Measurements from ENCODE around the gene C5orf63. TPM values are rescaled to one million over a fixed set of nuclear protein-coding genes. Genes with fewer than 3 reads are reported as not detected.
"Not testable (repeated sequence)": the region's sequence is repeated elsewhere in the genome, so short reads cannot be mapped to it uniquely, and the experiment has no call there.

C5orf63 gene
- total RNA-seq, 2 donors from 2014 or later = 5.2 to 5.6 TPM

DNA sequence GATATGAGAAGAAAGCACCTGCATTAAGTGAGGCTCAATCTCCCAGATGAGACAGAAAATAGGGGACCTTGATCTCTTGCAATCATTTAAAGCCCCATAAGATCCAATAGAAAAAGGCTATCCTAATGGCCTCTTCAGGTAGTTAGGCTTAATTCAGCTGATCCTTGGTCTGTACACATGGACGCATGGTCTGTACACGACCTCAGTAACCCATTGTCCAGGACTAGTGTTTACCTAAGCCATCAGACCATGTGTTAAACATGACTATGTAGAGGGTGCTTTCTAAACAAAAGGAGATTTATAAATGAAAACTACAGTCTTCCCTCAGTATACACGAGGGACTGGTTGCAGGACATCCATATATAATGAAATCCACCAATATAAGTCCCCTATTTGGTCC, 50.5 kb downstream of the C5orf63 start:
- H3K9me3 ChIP-seq (ENCODE audit: control insufficient read depth, low read length, poor library complexity, severe bottlenecking) = no peaks in the 10 kb centered on the region
- no peak for DNase-seq
- Mint-ChIP-seq H3K4me3 (no peak overlapping the region), H3K27ac (no peak overlapping the region), H3K27me3 (no peaks in the 10 kb centered on the region), H3K4me1 (peaks cover 11% of the 10 kb centered on the region), H3K36me3 (ENCODE audit: low read depth) (peaks cover 2% of the 10 kb centered on the region)
- no peak for ATAC-seq

DNA sequence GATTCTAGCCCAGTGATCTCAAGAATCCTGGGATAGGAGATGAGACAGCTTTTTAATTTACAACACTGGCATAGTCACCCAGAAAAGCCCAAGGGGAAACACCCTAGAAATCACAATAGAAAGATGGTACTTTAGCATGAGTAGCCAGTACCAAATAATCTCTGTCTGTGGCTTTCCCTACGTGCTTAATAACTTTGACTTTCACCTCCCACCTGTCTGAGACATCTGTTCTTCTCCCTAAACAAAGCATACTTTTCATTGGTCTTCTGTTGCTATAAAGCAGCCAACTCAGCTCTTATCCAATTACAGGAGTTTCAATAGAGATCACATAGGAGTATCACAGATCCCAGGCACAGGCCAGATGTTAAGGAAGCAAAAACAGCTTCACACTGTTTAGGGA, 53.4 kb downstream of the C5orf63 start:
- DNase-seq (no peak), ATAC-seq (no peak)
- Mint-ChIP-seq H3K27ac (no peak overlapping the region), H3K4me3 (no peak overlapping the region), H3K36me3 (ENCODE audit: low read depth) (peaks cover 2% of the 10 kb centered on the region), H3K27me3 (no peaks in the 10 kb centered on the region), H3K4me1 (peaks cover 12% of the 10 kb centered on the region)
- H3K9me3 ChIP-seq (ENCODE audit: control insufficient read depth, low read length, poor library complexity, severe bottlenecking) = no peaks in the 10 kb centered on the region

DNA sequence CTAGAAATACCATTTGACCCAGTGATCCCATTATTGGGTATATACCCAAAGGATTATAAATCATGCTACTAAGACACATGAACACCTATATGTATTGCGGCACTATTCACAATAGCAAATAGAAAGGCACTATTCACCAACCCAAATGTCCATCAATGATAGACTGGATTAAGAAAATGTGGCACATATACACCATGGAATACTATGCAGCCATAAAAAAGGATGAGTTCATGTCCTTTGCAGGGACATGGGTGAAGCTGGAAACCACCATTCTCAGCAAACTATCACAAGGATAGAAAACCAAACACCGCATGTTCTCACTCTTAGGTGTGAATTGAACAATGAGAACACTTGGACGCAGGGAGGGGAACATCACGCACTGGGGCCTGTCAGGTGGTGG, 56.6 kb downstream of the C5orf63 start:
- not testable (repeated sequence) for H3K36me3 Mint-ChIP-seq (ENCODE audit: low read depth); DNase-seq; ATAC-seq; H3K27ac Mint-ChIP-seq; H3K9me3 ChIP-seq (ENCODE audit: control insufficient read depth, low read length, poor library complexity, severe bottlenecking); H3K4me3 Mint-ChIP-seq
- Mint-ChIP-seq H3K4me1 (peaks cover 19% of the 10 kb centered on the region), H3K27me3 (peaks cover 11% of the 10 kb centered on the region)

DNA sequence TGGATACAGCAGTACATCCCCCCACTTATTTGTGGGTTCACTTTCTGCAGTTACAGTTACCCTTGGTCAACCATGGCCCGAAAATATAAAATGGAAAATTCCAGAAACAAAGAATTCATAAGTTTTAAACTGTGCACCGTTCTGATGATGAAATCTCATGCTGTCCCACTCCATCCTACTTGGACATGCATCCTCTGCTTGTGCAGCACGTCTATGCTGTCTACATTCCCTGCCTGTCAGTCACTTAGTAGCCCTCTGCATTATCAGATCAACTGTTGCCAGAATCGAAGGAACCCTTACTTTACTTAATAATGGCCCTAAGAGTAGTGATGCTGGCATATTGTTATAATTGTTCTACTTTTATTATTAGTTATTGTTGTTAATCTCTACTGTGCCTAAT, 57.6 kb downstream of the C5orf63 start:
- no peak for ATAC-seq
- H3K27ac Mint-ChIP-seq = no peak overlapping the region
- H3K9me3 ChIP-seq (ENCODE audit: control insufficient read depth, low read length, poor library complexity, severe bottlenecking) = no peaks in the 10 kb centered on the region
- H3K27me3 Mint-ChIP-seq = peaks cover 11% of the 10 kb centered on the region
- H3K4me3 Mint-ChIP-seq = no peak overlapping the region
- H3K4me1 Mint-ChIP-seq = peaks cover 19% of the 10 kb centered on the region
- no peaks in the 10 kb centered on the region for H3K36me3 Mint-ChIP-seq (ENCODE audit: low read depth)
- no peak for DNase-seq

DNA sequence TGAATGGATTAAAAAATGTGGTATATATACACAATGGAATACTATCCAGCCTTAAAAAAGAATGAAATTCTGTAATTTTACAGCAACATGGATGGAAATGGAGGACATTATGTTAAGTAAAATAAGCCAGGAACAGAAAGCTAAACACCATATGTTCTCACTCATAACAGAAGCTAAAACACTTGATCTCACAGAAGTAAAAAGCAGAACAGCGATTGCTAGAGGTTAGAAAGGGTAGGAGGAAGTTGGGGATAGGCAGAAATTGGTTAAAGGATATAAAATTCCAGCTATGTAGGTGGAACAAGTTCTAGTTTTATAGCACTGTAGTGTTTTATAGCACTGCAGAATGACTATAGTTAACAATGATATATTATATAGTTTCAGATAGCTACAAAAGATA, 58.7 kb downstream of the C5orf63 start:
- Mint-ChIP-seq H3K27ac (peak overlapping the region; percentile 8), H3K4me1 (peaks cover 19% of the 10 kb centered on the region), H3K27me3 (peaks cover 11% of the 10 kb centered on the region), H3K4me3 (peak overlapping the region; percentile 9), H3K36me3 (ENCODE audit: low read depth) (no peaks in the 10 kb centered on the region)
- no peak for ATAC-seq
- H3K9me3 ChIP-seq (ENCODE audit: control insufficient read depth, low read length, poor library complexity, severe bottlenecking) = no peaks in the 10 kb centered on the region
- DNase-seq = no peak

DNA sequence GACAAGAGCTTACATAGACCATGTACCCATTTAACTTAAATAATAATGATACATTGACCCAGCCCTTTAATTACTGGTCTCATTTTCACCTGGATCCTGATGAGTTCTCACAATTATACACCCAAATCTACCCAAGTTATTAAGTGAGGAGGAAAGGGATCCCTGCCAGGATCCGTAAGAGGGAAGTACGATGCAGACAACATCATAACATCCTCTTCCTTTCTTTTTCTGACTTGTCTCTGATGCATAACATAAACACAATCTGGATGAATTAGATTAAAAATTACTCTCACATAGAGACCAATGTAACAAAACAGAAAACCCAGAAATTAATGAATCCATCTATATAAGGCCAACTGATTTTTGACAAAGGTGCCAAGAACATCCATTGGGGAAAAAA, 59.9 kb downstream of the C5orf63 start:
- DNase-seq = no peak

DNA sequence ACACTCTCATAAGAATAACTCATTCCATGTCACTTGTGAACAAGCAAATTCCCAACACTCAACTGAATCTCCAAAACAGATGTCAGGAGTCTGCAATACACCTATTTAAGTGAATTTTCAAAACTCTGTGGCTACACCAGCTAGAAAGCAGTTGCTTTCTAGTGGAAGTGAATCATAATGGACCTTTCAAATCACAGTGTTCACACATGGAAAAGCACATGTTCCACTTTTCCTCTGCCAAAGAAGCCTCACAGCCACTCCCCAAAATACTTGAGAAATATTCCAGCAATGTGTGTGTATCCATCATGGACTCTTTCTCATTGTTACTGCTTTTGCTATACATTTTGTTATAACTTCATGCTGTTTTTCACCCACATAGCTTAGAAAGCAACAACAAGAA, 60.4 kb downstream of the C5orf63 start:
- Mint-ChIP-seq H3K27ac (peak overlapping the region; percentile 8), H3K36me3 (ENCODE audit: low read depth) (no peaks in the 10 kb centered on the region), H3K4me3 (no peak overlapping the region), H3K27me3 (peaks cover 11% of the 10 kb centered on the region), H3K4me1 (peaks cover 20% of the 10 kb centered on the region)
- ATAC-seq (no peak), DNase-seq (no peak)
- H3K9me3 ChIP-seq (ENCODE audit: control insufficient read depth, low read length, poor library complexity, severe bottlenecking) = no peaks in the 10 kb centered on the region

More for the DNA sequence above, 59.9 kb downstream of the C5orf63 start:
- Mint-ChIP-seq H3K27me3 (peaks cover 11% of the 10 kb centered on the region), H3K4me3 (peak overlapping the region; percentile 21), H3K4me1 (peaks cover 20% of the 10 kb centered on the region), H3K27ac (peak overlapping the region; percentile 8), H3K36me3 (ENCODE audit: low read depth) (no peaks in the 10 kb centered on the region)
- H3K9me3 ChIP-seq (ENCODE audit: control insufficient read depth, low read length, poor library complexity, severe bottlenecking) = no peaks in the 10 kb centered on the region
- no peak for ATAC-seq

DNA sequence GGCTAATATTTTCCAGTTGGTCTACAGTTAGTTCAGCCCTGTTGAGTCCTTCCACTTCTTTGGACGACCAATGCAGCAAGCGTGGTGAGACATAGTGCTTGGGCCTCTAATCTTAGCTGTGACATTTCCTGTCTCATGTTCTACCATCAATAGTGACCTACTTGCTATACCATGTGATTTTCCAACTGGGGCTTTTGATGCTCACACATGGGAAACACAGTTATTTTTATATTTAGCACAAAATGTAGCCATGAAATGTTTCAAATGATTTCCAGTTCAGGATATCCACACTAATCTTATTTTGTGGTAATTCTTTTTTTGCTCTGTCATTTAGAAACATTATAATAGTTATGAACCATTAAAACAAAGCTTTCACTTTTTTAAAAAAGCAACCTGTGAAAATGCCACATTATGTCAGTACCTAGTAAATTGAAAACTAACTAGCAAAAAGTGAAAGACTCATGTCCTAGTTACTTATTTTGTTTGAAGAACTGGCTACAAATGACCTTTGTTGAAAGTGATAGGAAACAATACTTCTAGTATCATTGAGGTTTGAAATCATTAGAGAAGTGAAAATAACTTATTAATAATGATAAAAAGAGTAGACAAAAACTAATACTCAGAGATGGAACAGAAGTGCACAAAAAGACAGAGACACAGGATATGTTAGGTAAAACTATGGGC, 61.2 kb downstream of the C5orf63 start:
- Mint-ChIP-seq H3K4me3 (no peak overlapping the region), H3K4me1 (peaks cover 20% of the 10 kb centered on the region), H3K27me3 (peaks cover 11% of the 10 kb centered on the region), H3K27ac (peak overlapping the region; percentile 8), H3K36me3 (ENCODE audit: low read depth) (no peaks in the 10 kb centered on the region)
- no peaks in the 10 kb centered on the region for H3K9me3 ChIP-seq (ENCODE audit: control insufficient read depth, low read length, poor library complexity, severe bottlenecking)
- ATAC-seq = peak; percentile 74
- DNase-seq = no peak

DNA sequence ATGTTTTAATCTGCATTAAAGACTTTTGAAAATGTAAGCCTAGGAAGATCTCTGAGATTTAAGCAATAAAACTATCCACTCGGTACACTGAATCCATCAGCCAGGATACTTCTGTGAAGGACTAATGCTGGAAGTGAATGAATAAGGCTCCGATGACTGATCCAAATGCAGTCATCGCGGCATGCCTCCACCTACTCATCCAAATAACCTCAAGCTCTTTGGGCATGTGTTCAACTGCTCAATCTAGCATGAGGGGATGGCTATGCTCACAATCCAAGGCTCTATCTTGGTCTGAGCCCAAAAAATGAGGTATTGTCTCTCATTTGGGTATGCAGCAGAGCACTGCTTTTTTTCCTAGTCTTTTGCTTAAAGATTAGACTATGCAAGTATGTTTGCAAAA, 62.1 kb downstream of the C5orf63 start:
- no peak overlapping the region for H3K4me3 Mint-ChIP-seq
- peaks cover 20% of the 10 kb centered on the region for H3K4me1 Mint-ChIP-seq
- ATAC-seq = no peak

DNA sequence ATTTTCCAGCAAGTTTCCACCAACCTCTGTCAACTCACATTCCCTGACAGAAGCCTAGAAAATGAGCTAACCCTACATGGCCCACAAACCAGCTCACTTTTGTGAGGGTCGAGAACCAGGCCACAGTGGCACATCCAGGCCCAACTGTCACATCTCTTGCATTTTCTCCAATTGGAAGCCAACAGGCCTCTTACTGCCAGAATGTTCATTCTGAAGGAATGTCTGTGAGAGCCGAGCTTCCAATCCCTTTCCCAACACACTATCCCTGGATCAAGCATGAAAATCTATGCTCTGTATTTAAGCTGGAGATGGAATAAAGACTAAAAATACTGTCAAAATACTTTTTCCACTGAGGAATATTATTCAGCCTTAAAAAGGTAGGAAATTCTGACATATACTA, 62.9 kb downstream of the C5orf63 start:
- Mint-ChIP-seq H3K27me3 (peaks cover 11% of the 10 kb centered on the region), H3K4me1 (peaks cover 20% of the 10 kb centered on the region), H3K36me3 (ENCODE audit: low read depth) (no peaks in the 10 kb centered on the region), H3K27ac (no peak overlapping the region), H3K4me3 (no peak overlapping the region)
- ATAC-seq (no peak), DNase-seq (no peak)
- no peaks in the 10 kb centered on the region for H3K9me3 ChIP-seq (ENCODE audit: control insufficient read depth, low read length, poor library complexity, severe bottlenecking)

More for the DNA sequence above, 62.1 kb downstream of the C5orf63 start:
- H3K27me3 Mint-ChIP-seq = peaks cover 11% of the 10 kb centered on the region
- no peak overlapping the region for H3K27ac Mint-ChIP-seq
- DNase-seq = no peak
- H3K36me3 Mint-ChIP-seq (ENCODE audit: low read depth) = no peaks in the 10 kb centered on the region
- no peaks in the 10 kb centered on the region for H3K9me3 ChIP-seq (ENCODE audit: control insufficient read depth, low read length, poor library complexity, severe bottlenecking)

DNA sequence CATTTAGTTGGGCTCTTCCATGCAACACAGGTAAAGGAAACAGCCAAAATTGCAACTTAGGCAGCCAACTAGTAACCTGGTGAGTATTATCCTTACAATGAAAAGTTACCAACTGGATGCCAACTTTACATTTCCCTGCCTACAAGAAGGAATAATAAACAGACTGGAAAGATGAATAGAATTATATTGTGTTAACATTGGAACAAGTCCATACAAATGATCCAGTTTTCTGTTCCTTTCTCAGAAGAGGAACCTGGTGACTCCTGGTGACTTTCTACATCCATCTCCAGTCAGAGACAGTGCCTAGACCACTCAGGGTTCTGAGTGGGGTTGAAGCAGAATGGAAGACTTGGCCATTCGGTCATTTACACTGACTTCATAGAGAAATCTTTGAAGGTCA, 63.5 kb downstream of the C5orf63 start:
- DNase-seq (no peak), ATAC-seq (no peak)
- Mint-ChIP-seq H3K4me3 (no peak overlapping the region), H3K4me1 (peaks cover 17% of the 10 kb centered on the region), H3K27me3 (peaks cover 11% of the 10 kb centered on the region), H3K36me3 (ENCODE audit: low read depth) (no peaks in the 10 kb centered on the region), H3K27ac (no peak overlapping the region)
- no peaks in the 10 kb centered on the region for H3K9me3 ChIP-seq (ENCODE audit: control insufficient read depth, low read length, poor library complexity, severe bottlenecking)

DNA sequence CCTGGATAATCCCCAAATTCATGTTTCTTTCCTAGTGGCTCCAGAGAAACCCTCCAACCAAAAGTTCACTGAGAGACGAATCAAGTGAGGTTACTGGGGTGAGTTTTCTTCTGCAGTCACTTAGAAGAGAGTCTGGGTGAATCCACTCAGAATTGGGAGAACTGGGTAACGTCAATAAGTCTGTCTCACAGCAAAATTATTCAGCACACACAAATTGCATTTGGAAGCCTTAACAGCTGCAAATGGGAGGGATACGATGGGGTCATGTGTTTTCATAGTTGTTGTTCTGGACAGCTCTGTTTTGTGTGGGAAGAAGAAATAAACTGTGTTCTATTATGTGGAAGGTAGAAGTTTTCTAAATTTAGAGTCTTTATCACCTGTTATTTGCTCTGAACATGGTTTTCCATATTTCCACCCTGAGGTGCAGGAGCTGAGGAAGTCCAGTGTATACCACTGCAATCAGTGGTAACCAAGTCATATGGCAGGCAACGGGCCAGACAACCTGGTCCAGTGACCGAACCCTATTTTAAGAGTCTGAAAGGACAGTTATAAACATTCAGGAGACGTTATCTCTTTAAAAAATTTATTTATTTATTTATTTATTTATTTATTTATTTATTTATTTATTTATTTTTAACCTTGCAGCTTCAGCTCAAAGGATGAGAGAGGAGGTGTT, 64.9 kb downstream of the C5orf63 start:
- H3K27ac Mint-ChIP-seq = no peak overlapping the region
- DNase-seq (no peak), ATAC-seq (no peak)
- no peak overlapping the region for H3K4me3 Mint-ChIP-seq
- no peaks in the 10 kb centered on the region for H3K36me3 Mint-ChIP-seq (ENCODE audit: low read depth)
- H3K27me3 Mint-ChIP-seq = no peaks in the 10 kb centered on the region
- H3K4me1 Mint-ChIP-seq = peaks cover 4% of the 10 kb centered on the region
- no peaks in the 10 kb centered on the region for H3K9me3 ChIP-seq (ENCODE audit: control insufficient read depth, low read length, poor library complexity, severe bottlenecking)

DNA sequence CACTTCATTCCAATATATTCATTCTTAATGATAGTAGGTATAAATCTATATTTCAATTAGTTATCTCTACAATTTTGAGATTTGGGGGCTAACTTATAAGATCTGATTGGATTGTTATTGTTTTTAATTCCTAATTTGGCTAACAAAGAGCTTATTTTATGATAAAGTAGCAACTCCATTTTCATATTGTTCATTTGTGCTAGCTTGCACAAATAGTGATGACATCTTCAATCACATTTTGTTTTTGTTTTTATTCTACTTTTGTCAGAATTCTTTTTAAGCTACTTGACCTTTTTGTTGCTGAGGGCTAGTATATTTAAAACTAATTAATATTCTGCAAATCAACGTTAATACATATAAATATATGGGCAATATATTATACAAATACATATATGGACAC, 65.8 kb downstream of the C5orf63 start:
- Mint-ChIP-seq H3K27me3 (no peaks in the 10 kb centered on the region), H3K4me3 (no peak overlapping the region), H3K27ac (no peak overlapping the region), H3K4me1 (peaks cover 4% of the 10 kb centered on the region), H3K36me3 (ENCODE audit: low read depth) (peaks cover 3% of the 10 kb centered on the region)
- ATAC-seq (no peak), DNase-seq (no peak)
- no peaks in the 10 kb centered on the region for H3K9me3 ChIP-seq (ENCODE audit: control insufficient read depth, low read length, poor library complexity, severe bottlenecking)

DNA sequence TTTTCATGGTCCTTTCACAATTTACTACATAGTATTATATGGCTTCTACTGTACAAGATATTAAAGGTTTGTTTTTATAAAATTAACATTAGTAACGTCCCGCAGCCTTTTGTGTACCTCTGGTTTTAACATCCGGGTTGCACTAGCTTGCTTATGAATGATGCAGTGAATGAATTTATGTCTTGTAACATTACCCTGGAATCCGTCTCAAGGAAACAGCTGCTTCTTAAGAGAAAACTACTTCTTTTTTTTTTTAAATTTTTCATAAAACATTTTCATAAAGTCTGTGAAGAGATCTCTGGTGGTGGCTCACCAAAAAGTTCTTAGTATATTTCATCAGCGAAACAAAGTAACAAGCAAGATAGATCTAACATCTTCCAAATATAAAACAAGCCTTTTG, 66.6 kb downstream of the C5orf63 start:
- no peak overlapping the region for H3K27ac Mint-ChIP-seq

More for the DNA sequence above, 66.6 kb downstream of the C5orf63 start:
- H3K4me1 Mint-ChIP-seq = peaks cover 6% of the 10 kb centered on the region
- DNase-seq (no peak), ATAC-seq (no peak)
- H3K27me3 Mint-ChIP-seq = no peaks in the 10 kb centered on the region
- H3K9me3 ChIP-seq (ENCODE audit: control insufficient read depth, low read length, poor library complexity, severe bottlenecking) = no peaks in the 10 kb centered on the region
- H3K4me3 Mint-ChIP-seq = no peak overlapping the region
- H3K36me3 Mint-ChIP-seq (ENCODE audit: low read depth) = peaks cover 5% of the 10 kb centered on the region
